ENCODE results near the gene KLLN. TPM values are rescaled to one million over a fixed set of nuclear protein-coding genes. Genes with fewer than 3 reads are reported as not detected.
"Not testable (repeated sequence)": the region's sequence is repeated elsewhere in the genome, so short reads cannot be mapped to it uniquely, and the experiment has no call there.

Gene KLLN
- total RNA-seq, 1 experiment from 2014 or later = 1.3 TPM

GRCh38 chr10:87864496-87865059, 1.2 kb upstream of the KLLN start:
- Histone ChIP-seq H3K4me3 (ENCODE audit: low read depth in 2 of 2, low read length in 2 of 2) (peak overlapping the region; percentile 67 to 81), H3K27me3 (ENCODE audit: control insufficient read depth, insufficient read depth, low read length) (no peaks in the 10 kb centered on the region), H3K27ac (ENCODE audit: low read length) (peak overlapping the region; percentile 81), H3K4me1 (ENCODE audit: control insufficient read depth, insufficient read depth, low read length) (peaks cover 25% of the 10 kb centered on the region), H3K9me3 (ENCODE audit: control insufficient read depth, insufficient read depth, low read depth, low read length) (no peaks in the 10 kb centered on the region), H3K36me3 (ENCODE audit: control insufficient read depth, insufficient read depth, low read length) (peaks cover 5% of the 10 kb centered on the region)
- DNase-seq (ENCODE audit: low read depth, low spot score) (no peak), ATAC-seq (no peak)
- ChIA-PET POLR2A (interaction anchor here (0.6 kb wide), 1 partner anchor 22 kb away, joined by 3 read pairs; no protein-coding TSS in a partner anchor), CTCF (no interaction called here)
- TF ChIP-seq CTCF (IDR thresholded peaks at IDR 0.05) (no peak), REST (IDR thresholded peaks at IDR 0.05; ENCODE audit: insufficient read depth in 1 of 2, low read depth in 2 of 2, low read length in 1 of 2) (no peak), SIN3A (IDR thresholded peaks at IDR 0.05; ENCODE audit: borderline replicate concordance, insufficient read depth, low read depth, low read length) (no peak), TCF7L2 (IDR thresholded peaks at IDR 0.05; ENCODE audit: low read depth, low read length) (no peak), POLR2AphosphoS5 (IDR thresholded peaks at IDR 0.05; ENCODE audit: low read depth, low read length) (no peak)
- intact Hi-C loops (cut with micrococcal nuclease; ENCODE audit: unreplicated experiment) = loop anchor here (5.0 kb wide), 1 partner anchor 93 kb away; no protein-coding TSS in a partner anchor
- in situ Hi-C loops (cut with HindIII; ENCODE audit: low pct_unique_long_range_greater_than_20kb, low sequenced_read_pairs) = no loop called here
- no TSS peak for BruUV-seq (replicated peaks)

- H3K9me3 ChIP-seq (ENCODE audit: control insufficient read depth, insufficient read depth, low read depth, low read length); H3K27me3 ChIP-seq (ENCODE audit: control insufficient read depth, insufficient read depth, low read length); BruUV-seq (replicated peaks); CTCF ChIA-PET; H3K36me3 ChIP-seq (ENCODE audit: control insufficient read depth, insufficient read depth, low read length); DNase-seq (ENCODE audit: low read depth, low spot score); in situ Hi-C loops (cut with HindIII; ENCODE audit: low pct_unique_long_range_greater_than_20kb, low sequenced_read_pairs): not testable (repeated sequence)
- peak overlapping the region; percentile 67 to 81 for H3K4me3 ChIP-seq (ENCODE audit: low read depth in 2 of 2, low read length in 2 of 2)
- H3K27ac ChIP-seq (ENCODE audit: low read length) = peak overlapping the region; percentile 81
- H3K4me1 ChIP-seq (ENCODE audit: control insufficient read depth, insufficient read depth, low read length) = peaks cover 25% of the 10 kb centered on the region
- ATAC-seq = peak; percentile 4; the same call in 1 of the 2 replicates
- intact Hi-C loops (cut with micrococcal nuclease; ENCODE audit: unreplicated experiment) = loop anchor here (2.0 kb wide), 1 partner anchor 251 kb away; no protein-coding TSS in a partner anchor
- POLR2A ChIA-PET = interaction anchor here (0.6 kb wide), 2 partner anchors 21 to 388 kb away, joined by 3 read pairs; no protein-coding TSS in a partner anchor
- 0 out of 2 replicates have a peak, but pooled peaks have one; percentile 51 for TF ChIP-seq SIN3A (IDR thresholded peaks at IDR 0.05; ENCODE audit: borderline replicate concordance, insufficient read depth, low read depth, low read length)
Observed at GRCh38 chr10:87863951-87864495, 690 bp upstream of the KLLN start.

GRCh38 chr10:87862679-87863052, 667 bp downstream of the KLLN start:
- Histone ChIP-seq H3K36me3 (ENCODE audit: control insufficient read depth, insufficient read depth, low read length) (peaks cover 4% of the 10 kb centered on the region), H3K4me1 (ENCODE audit: control insufficient read depth, insufficient read depth, low read length) (peaks cover 16% of the 10 kb centered on the region), H3K27ac (ENCODE audit: low read length) (peak overlapping the region; percentile 93), H3K9me3 (ENCODE audit: control insufficient read depth, insufficient read depth, low read depth, low read length) (no peaks in the 10 kb centered on the region), H3K4me3 (ENCODE audit: low read depth in 2 of 2, low read length in 2 of 2) (peak overlapping the region; percentile 67 to 97), H3K27me3 (ENCODE audit: control insufficient read depth, insufficient read depth, low read length) (no peaks in the 10 kb centered on the region)
- POLR2A ChIA-PET = interaction anchor here (0.6 to 0.9 kb wide), 2 partner anchors 215 to 720 kb away, joined by 6 to 9 read pairs; no protein-coding TSS in a partner anchor
- in situ Hi-C loops (cut with HindIII; ENCODE audit: low pct_unique_long_range_greater_than_20kb, low sequenced_read_pairs) = no loop called here
- CTCF ChIA-PET = interaction anchor here (1.6 kb wide), 1 partner anchor 12 kb away, joined by 6 read pairs; no protein-coding TSS in a partner anchor
- no TSS peak for BruUV-seq (replicated peaks)
- TF ChIP-seq TCF7L2 (IDR thresholded peaks at IDR 0.05; ENCODE audit: low read depth, low read length) (no peak), REST (IDR thresholded peaks at IDR 0.05; ENCODE audit: insufficient read depth in 1 of 2, low read depth in 2 of 2, low read length in 1 of 2) (no peak), SIN3A (IDR thresholded peaks at IDR 0.05; ENCODE audit: borderline replicate concordance, insufficient read depth, low read depth, low read length) (no peak), POLR2AphosphoS5 (IDR thresholded peaks at IDR 0.05; ENCODE audit: low read depth, low read length) (no peak), CTCF (IDR thresholded peaks at IDR 0.05) (no peak)
- intact Hi-C loops (cut with micrococcal nuclease; ENCODE audit: unreplicated experiment) = loop anchor here (2.0 kb wide), 1 partner anchor 252 kb away; no protein-coding TSS in a partner anchor
- ATAC-seq (peak; percentile 32), DNase-seq (ENCODE audit: low read depth, low spot score) (no peak)
